ENCODE data around the gene INTS14.

GRCh38 chr15:65569728-65570127 is 41.2 kb downstream of the INTS14 start:
- TF ChIP-seq, protein P1, sequence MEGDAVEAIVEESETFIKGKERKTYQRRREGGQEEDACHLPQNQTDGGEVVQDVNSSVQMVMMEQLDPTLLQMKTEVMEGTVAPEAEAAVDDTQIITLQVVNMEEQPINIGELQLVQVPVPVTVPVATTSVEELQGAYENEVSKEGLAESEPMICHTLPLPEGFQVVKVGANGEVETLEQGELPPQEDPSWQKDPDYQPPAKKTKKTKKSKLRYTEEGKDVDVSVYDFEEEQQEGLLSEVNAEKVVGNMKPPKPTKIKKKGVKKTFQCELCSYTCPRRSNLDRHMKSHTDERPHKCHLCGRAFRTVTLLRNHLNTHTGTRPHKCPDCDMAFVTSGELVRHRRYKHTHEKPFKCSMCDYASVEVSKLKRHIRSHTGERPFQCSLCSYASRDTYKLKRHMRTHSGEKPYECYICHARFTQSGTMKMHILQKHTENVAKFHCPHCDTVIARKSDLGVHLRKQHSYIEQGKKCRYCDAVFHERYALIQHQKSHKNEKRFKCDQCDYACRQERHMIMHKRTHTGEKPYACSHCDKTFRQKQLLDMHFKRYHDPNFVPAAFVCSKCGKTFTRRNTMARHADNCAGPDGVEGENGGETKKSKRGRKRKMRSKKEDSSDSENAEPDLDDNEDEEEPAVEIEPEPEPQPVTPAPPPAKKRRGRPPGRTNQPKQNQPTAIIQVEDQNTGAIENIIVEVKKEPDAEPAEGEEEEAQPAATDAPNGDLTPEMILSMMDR (IDR thresholded peaks at IDR 0.05) = no peak
- TF ChIP-seq EZH2phosphoT487 (IDR thresholded peaks at IDR 0.05) = no peak
